Measurements from ENCODE around the gene ZNF775.

The ZNF775 gene

DNA sequence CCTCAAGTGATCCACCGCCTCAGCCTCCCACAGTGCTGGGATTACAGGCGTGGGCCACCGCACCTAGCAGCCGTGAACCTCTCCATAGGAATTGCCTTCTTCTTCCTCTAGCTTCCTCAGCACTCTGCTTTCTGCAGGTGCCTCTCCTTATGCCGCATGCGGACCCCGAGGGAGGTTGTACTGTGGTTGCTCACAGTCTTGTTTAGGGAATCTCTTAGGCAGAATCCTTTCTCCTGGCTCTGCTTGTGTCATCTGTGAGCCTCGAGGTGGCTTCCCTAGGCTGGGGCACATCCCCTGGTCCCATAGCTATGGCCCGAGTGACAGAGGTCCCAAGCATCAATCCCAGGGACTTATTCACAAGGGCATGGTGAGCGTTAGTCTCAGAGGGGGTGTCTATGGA lies 38.1 kb downstream of the ZNF775 start:
- TF ChIP-seq TCF4 (CRISPR knock-in tag; IDR thresholded peaks at IDR 0.05; ENCODE audit: borderline replicate concordance) (no peak), BACH2 (CRISPR knock-in tag; IDR thresholded peaks at IDR 0.05; ENCODE audit: borderline replicate concordance) (no peak), CSDC2 (CRISPR knock-in tag; IDR thresholded peaks at IDR 0.05) (no peak), ZNF8 (CRISPR knock-in tag; IDR thresholded peaks at IDR 0.05) (no peak), TOX (CRISPR knock-in tag; IDR thresholded peaks at IDR 0.05; ENCODE audit: borderline replicate concordance) (no peak), POU6F1 (CRISPR knock-in tag; IDR thresholded peaks at IDR 0.05; ENCODE audit: borderline replicate concordance, low read depth) (no peak), ZNF70 (CRISPR knock-in tag; IDR thresholded peaks at IDR 0.05) (no peak), ZFP30 (CRISPR knock-in tag; IDR thresholded peaks at IDR 0.05) (no peak), ARNTL (CRISPR knock-in tag; IDR thresholded peaks at IDR 0.05; ENCODE audit: borderline replicate concordance, low read depth) (no peak), CREB5 (CRISPR knock-in tag; IDR thresholded peaks at IDR 0.05; ENCODE audit: low read depth) (no peak), RARB (CRISPR knock-in tag; IDR thresholded peaks at IDR 0.05) (no peak), TSHZ2 (CRISPR knock-in tag; IDR thresholded peaks at IDR 0.05) (no peak), PATZ1 (CRISPR knock-in tag; IDR thresholded peaks at IDR 0.05; ENCODE audit: borderline replicate concordance) (no peak), GLIS3 (CRISPR knock-in tag; IDR thresholded peaks at IDR 0.05) (no peak)
- TF ChIP-seq, protein P1, sequence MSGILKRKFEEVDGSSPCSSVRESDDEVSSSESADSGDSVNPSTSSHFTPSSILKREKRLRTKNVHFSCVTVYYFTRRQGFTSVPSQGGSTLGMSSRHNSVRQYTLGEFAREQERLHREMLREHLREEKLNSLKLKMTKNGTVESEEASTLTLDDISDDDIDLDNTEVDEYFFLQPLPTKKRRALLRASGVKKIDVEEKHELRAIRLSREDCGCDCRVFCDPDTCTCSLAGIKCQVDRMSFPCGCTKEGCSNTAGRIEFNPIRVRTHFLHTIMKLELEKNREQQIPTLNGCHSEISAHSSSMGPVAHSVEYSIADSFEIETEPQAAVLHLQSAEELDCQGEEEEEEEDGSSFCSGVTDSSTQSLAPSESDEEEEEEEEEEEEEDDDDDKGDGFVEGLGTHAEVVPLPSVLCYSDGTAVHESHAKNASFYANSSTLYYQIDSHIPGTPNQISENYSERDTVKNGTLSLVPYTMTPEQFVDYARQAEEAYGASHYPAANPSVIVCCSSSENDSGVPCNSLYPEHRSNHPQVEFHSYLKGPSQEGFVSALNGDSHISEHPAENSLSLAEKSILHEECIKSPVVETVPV (CRISPR knock-in tag; IDR thresholded peaks at IDR 0.05) = no peak
- no peak for ATAC-seq

DNA sequence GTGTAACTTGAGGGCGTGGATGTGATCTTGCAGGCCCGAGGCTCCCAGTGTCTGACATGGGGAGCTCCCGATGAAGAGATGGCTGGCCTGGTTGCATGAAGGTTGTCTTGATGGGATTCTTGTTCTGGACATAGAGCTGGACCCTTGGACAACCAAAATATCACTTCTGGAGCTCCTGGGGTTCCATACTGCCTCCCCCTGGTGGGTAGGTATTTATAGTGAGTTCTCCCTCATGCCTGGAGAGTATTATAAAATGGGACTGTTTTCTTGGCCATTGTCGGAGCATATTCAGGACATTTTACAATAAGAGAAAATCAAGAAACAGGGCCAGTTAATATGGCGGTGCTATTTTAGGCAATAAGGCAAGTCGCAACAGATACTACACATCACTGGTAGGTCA lies 38.7 kb downstream of the ZNF775 start:
- TF ChIP-seq BACH2 (CRISPR knock-in tag; IDR thresholded peaks at IDR 0.05; ENCODE audit: borderline replicate concordance) (no peak), CREB5 (CRISPR knock-in tag; IDR thresholded peaks at IDR 0.05; ENCODE audit: low read depth) (no peak), ESRRG (CRISPR knock-in tag; IDR thresholded peaks at IDR 0.05) (no peak), ZNF565 (CRISPR knock-in tag; conservative IDR thresholded peaks at IDR 0.05; ENCODE audit: low read depth) (no peak), ZNF8 (CRISPR knock-in tag; IDR thresholded peaks at IDR 0.05) (no peak), SNAI2 (CRISPR knock-in tag; IDR thresholded peaks at IDR 0.05) (no peak), GLIS3 (CRISPR knock-in tag; IDR thresholded peaks at IDR 0.05) (no peak), ZFP30 (CRISPR knock-in tag; IDR thresholded peaks at IDR 0.05) (no peak), ISL1 (CRISPR knock-in tag; IDR thresholded peaks at IDR 0.05) (no peak), RARB (CRISPR knock-in tag; IDR thresholded peaks at IDR 0.05) (no peak), CSDC2 (CRISPR knock-in tag; IDR thresholded peaks at IDR 0.05) (no peak), ZFP3 (CRISPR knock-in tag; IDR thresholded peaks at IDR 0.05) (no peak), POU6F1 (CRISPR knock-in tag; IDR thresholded peaks at IDR 0.05; ENCODE audit: borderline replicate concordance, low read depth) (no peak), ARNTL (CRISPR knock-in tag; IDR thresholded peaks at IDR 0.05; ENCODE audit: borderline replicate concordance, low read depth) (no peak)
- no peak for ATAC-seq
